Neural cell (in vitro differentiated cells): ENCODE measurements around the gene HES4.

ENCODE experiments used
- EP300 ChIP-seq: fragments of 450-650 bp; conservative IDR thresholded peaks from 2 replicates; pipeline ENCODE4 v1.6.1; 2014; ENCODE audit warnings: antibody characterized with exemption, mild to moderate bottlenecking, moderate library complexity; ENCODE audit not compliant: poor library complexity, severe bottlenecking
- EZH2 ChIP-seq: fragments of 200-600, 300-800 bp; shearing (Covaris generic), sonication (generic); IDR thresholded peaks from 2 replicates; pipeline ENCODE4 v1.6.1; 2014; ENCODE audit warnings: antibody characterized with exemption, low read length, borderline replicate concordance, mild to moderate bottlenecking; ENCODE audit not compliant: insufficient read depth, poor library complexity, severe bottlenecking
- MXI1 ChIP-seq: fragments of 450-650 bp; conservative IDR thresholded peaks from 2 replicates; pipeline ENCODE4 v1.6.1; 2014; ENCODE audit warnings: antibody characterized with exemption, mild to moderate bottlenecking; ENCODE audit not compliant: poor library complexity, severe bottlenecking
- POLR2AphosphoS5 ChIP-seq: IDR thresholded peaks from 2 replicates; pipeline ENCODE4 v1.6.1; 2012
- RAD21 ChIP-seq: fragments of 450-650 bp; conservative IDR thresholded peaks from 2 replicates; pipeline ENCODE4 v1.6.1; 2014; ENCODE audit warnings: antibody characterized with exemption, mild to moderate bottlenecking, moderate library complexity
- TAF1 ChIP-seq: IDR thresholded peaks from 2 replicates; pipeline ENCODE4 v1.6.1; 2012; ENCODE audit warnings: low read depth
- TF ChIP-seq, protein P1 (sequence below): fragments of 450-650 bp; IDR thresholded peaks from 2 replicates; pipeline ENCODE4 v1.5.1; 2014; ENCODE audit warnings: antibody characterized with exemption, mild to moderate bottlenecking, moderate library complexity; ENCODE audit not compliant: poor library complexity, severe bottlenecking
- TF ChIP-seq, protein P2 (sequence below): IDR thresholded peaks from 2 replicates; pipeline ENCODE4 v1.6.1; 2012; ENCODE audit warnings: borderline replicate concordance

DNA sequence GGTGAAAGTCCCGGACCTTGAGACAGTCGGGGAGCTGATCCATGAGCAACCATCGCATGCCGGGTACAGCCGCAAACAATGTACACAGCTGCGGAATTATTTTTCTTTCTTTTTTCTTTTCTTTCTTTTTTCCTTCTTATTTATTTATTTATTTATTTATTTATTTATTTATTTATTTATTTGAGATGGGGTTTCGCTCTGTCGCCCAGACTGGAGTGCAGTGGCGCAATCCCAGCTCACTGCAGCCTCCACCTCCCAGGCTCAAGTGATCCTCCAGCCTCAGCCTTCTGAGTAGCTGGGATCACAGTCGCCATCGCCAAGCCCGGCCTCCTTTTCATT is 15.5 kb downstream of the HES4 start:
- TF ChIP-seq, protein P1, sequence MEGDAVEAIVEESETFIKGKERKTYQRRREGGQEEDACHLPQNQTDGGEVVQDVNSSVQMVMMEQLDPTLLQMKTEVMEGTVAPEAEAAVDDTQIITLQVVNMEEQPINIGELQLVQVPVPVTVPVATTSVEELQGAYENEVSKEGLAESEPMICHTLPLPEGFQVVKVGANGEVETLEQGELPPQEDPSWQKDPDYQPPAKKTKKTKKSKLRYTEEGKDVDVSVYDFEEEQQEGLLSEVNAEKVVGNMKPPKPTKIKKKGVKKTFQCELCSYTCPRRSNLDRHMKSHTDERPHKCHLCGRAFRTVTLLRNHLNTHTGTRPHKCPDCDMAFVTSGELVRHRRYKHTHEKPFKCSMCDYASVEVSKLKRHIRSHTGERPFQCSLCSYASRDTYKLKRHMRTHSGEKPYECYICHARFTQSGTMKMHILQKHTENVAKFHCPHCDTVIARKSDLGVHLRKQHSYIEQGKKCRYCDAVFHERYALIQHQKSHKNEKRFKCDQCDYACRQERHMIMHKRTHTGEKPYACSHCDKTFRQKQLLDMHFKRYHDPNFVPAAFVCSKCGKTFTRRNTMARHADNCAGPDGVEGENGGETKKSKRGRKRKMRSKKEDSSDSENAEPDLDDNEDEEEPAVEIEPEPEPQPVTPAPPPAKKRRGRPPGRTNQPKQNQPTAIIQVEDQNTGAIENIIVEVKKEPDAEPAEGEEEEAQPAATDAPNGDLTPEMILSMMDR = no peak
- TF ChIP-seq POLR2AphosphoS5 (no peak), EP300 (no peak), EZH2 (no peak), TAF1 (no peak), MXI1 (no peak), RAD21 (no peak)
- TF ChIP-seq, protein P2, sequence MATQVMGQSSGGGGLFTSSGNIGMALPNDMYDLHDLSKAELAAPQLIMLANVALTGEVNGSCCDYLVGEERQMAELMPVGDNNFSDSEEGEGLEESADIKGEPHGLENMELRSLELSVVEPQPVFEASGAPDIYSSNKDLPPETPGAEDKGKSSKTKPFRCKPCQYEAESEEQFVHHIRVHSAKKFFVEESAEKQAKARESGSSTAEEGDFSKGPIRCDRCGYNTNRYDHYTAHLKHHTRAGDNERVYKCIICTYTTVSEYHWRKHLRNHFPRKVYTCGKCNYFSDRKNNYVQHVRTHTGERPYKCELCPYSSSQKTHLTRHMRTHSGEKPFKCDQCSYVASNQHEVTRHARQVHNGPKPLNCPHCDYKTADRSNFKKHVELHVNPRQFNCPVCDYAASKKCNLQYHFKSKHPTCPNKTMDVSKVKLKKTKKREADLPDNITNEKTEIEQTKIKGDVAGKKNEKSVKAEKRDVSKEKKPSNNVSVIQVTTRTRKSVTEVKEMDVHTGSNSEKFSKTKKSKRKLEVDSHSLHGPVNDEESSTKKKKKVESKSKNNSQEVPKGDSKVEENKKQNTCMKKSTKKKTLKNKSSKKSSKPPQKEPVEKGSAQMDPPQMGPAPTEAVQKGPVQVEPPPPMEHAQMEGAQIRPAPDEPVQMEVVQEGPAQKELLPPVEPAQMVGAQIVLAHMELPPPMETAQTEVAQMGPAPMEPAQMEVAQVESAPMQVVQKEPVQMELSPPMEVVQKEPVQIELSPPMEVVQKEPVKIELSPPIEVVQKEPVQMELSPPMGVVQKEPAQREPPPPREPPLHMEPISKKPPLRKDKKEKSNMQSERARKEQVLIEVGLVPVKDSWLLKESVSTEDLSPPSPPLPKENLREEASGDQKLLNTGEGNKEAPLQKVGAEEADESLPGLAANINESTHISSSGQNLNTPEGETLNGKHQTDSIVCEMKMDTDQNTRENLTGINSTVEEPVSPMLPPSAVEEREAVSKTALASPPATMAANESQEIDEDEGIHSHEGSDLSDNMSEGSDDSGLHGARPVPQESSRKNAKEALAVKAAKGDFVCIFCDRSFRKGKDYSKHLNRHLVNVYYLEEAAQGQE = no peak
